ENCODE data around the gene BCAS3.

- TF ChIP-seq POLR2A (IDR thresholded peaks at IDR 0.05; ENCODE audit: low read depth, low read length) = no peak
- no peak for TF ChIP-seq TAF1 (IDR thresholded peaks at IDR 0.05; ENCODE audit: borderline replicate concordance, low read depth, low read length)
These were observed 667.4 kb downstream of the BCAS3 start for GRCh38 chr17:61345061-61345460.
